ENCODE measurements around the gene MRPL53. TPM values are rescaled to one million over a fixed set of nuclear protein-coding genes. Genes with fewer than 3 reads are reported as not detected.
A peak's percentile ranks its signal among the peaks of the same experiment; 100 is the strongest.

Gene MRPL53
- total and polyA plus RNA-seq, 2 of the 13 experiments (the other 11 are each of a cell fraction or from before 2014, with no cell fraction given), result 34.3 to 51.9 TPM

- TF ChIP-seq, protein P1, sequence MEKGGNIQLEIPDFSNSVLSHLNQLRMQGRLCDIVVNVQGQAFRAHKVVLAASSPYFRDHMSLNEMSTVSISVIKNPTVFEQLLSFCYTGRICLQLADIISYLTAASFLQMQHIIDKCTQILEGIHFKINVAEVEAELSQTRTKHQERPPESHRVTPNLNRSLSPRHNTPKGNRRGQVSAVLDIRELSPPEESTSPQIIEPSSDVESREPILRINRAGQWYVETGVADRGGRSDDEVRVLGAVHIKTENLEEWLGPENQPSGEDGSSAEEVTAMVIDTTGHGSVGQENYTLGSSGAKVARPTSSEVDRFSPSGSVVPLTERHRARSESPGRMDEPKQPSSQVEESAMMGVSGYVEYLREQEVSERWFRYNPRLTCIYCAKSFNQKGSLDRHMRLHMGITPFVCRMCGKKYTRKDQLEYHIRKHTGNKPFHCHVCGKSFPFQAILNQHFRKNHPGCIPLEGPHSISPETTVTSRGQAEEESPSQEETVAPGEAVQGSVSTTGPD (CRISPR knock-in tag; IDR thresholded peaks at IDR 0.05), result no peak
- TF ChIP-seq CHD4 (IDR thresholded peaks at IDR 0.05; ENCODE audit: borderline replicate concordance, low read length) (no peak), ZNF567 (CRISPR knock-in tag; IDR thresholded peaks at IDR 0.05; ENCODE audit: borderline replicate concordance) (no peak), NPAS2 (CRISPR knock-in tag; IDR thresholded peaks at IDR 0.05; ENCODE audit: borderline replicate concordance) (no peak), FOXP1 (IDR thresholded peaks at IDR 0.05) (no peak), FOXP1 (CRISPR knock-in tag; IDR thresholded peaks at IDR 0.05) (no peak), XBP1 (CRISPR knock-in tag; IDR thresholded peaks at IDR 0.05) (no peak), HMG20A (CRISPR knock-in tag; IDR thresholded peaks at IDR 0.05; ENCODE audit: borderline replicate concordance) (no peak), TEAD3 (CRISPR knock-in tag; optimal IDR thresholded peaks at IDR 0.05; ENCODE audit: borderline replicate concordance) (peak; percentile 22), ZNF256 (CRISPR knock-in tag; conservative IDR thresholded peaks at IDR 0.05) (no peak), RNF219 (CRISPR knock-in tag; IDR thresholded peaks at IDR 0.05) (no peak), ZFP36 (IDR thresholded peaks at IDR 0.05; ENCODE audit: borderline replicate concordance, low read depth, low read length, partially characterized antibody) (no peak), ZNF326 (CRISPR knock-in tag; IDR thresholded peaks at IDR 0.05; ENCODE audit: borderline replicate concordance) (0 out of 2 replicates have a peak, but pooled peaks have one; percentile 19), ZMYM3 (CRISPR knock-in tag; IDR thresholded peaks at IDR 0.05) (no peak), ZFP41 (CRISPR knock-in tag; IDR thresholded peaks at IDR 0.05; ENCODE audit: borderline replicate concordance) (no peak), ZNF576 (CRISPR knock-in tag; IDR thresholded peaks at IDR 0.05) (no peak)
- TF ChIP-seq, protein P2, sequence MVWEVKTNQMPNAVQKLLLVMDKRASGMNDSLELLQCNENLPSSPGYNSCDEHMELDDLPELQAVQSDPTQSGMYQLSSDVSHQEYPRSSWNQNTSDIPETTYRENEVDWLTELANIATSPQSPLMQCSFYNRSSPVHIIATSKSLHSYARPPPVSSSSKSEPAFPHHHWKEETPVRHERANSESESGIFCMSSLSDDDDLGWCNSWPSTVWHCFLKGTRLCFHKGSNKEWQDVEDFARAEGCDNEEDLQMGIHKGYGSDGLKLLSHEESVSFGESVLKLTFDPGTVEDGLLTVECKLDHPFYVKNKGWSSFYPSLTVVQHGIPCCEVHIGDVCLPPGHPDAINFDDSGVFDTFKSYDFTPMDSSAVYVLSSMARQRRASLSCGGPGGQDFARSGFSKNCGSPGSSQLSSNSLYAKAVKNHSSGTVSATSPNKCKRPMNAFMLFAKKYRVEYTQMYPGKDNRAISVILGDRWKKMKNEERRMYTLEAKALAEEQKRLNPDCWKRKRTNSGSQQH (CRISPR knock-in tag; IDR thresholded peaks at IDR 0.05; ENCODE audit: low read depth), result no peak
- TF ChIP-seq, protein P3, sequence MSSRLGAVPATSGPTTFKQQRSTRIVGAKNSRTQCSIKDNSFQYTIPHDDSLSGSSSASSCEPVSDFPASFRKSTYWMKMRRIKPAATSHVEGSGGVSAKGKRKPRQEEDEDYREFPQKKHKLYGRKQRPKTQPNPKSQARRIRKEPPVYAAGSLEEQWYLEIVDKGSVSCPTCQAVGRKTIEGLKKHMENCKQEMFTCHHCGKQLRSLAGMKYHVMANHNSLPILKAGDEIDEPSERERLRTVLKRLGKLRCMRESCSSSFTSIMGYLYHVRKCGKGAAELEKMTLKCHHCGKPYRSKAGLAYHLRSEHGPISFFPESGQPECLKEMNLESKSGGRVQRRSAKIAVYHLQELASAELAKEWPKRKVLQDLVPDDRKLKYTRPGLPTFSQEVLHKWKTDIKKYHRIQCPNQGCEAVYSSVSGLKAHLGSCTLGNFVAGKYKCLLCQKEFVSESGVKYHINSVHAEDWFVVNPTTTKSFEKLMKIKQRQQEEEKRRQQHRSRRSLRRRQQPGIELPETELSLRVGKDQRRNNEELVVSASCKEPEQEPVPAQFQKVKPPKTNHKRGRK (CRISPR knock-in tag; IDR thresholded peaks at IDR 0.05), result no peak
- TF ChIP-seq, protein P4, sequence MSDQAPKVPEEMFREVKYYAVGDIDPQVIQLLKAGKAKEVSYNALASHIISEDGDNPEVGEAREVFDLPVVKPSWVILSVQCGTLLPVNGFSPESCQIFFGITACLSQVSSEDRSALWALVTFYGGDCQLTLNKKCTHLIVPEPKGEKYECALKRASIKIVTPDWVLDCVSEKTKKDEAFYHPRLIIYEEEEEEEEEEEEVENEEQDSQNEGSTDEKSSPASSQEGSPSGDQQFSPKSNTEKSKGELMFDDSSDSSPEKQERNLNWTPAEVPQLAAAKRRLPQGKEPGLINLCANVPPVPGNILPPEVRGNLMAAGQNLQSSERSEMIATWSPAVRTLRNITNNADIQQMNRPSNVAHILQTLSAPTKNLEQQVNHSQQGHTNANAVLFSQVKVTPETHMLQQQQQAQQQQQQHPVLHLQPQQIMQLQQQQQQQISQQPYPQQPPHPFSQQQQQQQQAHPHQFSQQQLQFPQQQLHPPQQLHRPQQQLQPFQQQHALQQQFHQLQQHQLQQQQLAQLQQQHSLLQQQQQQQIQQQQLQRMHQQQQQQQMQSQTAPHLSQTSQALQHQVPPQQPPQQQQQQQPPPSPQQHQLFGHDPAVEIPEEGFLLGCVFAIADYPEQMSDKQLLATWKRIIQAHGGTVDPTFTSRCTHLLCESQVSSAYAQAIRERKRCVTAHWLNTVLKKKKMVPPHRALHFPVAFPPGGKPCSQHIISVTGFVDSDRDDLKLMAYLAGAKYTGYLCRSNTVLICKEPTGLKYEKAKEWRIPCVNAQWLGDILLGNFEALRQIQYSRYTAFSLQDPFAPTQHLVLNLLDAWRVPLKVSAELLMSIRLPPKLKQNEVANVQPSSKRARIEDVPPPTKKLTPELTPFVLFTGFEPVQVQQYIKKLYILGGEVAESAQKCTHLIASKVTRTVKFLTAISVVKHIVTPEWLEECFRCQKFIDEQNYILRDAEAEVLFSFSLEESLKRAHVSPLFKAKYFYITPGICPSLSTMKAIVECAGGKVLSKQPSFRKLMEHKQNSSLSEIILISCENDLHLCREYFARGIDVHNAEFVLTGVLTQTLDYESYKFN (CRISPR knock-in tag; conservative IDR thresholded peaks at IDR 0.05), result no peak; the same call in 1 of the 2 replicates
Observed at GRCh38 chr2:74424139-74424992, 48.1 kb downstream of the MRPL53 start (continued).

Measured in HepG2 (cell line).